Neural progenitor cell (in vitro differentiated cells): ENCODE measurements around the gene DDIAS. TPM values are rescaled to one million over a fixed set of nuclear protein-coding genes. Genes with fewer than 3 reads are reported as not detected.

Source experiments
- DNase-seq: peaks from one replicate; pipeline ENCODE4 v3.0.0-alpha.2; 2016; ENCODE audit warnings: low spot score
- H2AFZ ChIP-seq: fragments of 200-600 bp; sonication (generic); replicated peaks from 2 replicates; pipeline ENCODE4 v1.6.1; 2016; ENCODE audit warnings: antibody characterized with exemption
- H3F3A ChIP-seq: fragments of 200-600 bp; sonication (generic); 2 replicates; pipeline ENCODE4 v1.6.1; 2016; ENCODE audit warnings: antibody characterized with exemption, low read depth
- H3K27ac ChIP-seq: fragments of 200-600 bp; sonication (generic); 2 replicates; pipeline ENCODE4 v1.5.1; 2016; ENCODE audit warnings: mild to moderate bottlenecking
- H3K27me3 ChIP-seq: fragments of 200-600 bp; sonication (generic); 2 replicates; pipeline ENCODE4 v1.6.1; 2016; ENCODE audit warnings: mild to moderate bottlenecking, moderate library complexity
- H3K36me3 ChIP-seq: fragments of 200-600 bp; sonication (generic); 2 replicates; pipeline ENCODE4 v1.5.1; 2016
- H3K4me1 ChIP-seq: fragments of 200-600 bp; sonication (generic); 2 replicates; pipeline ENCODE4 v1.6.1; 2016; ENCODE audit warnings: mixed run types
- H3K4me2 ChIP-seq: fragments of 200-600 bp; sonication (generic); 2 replicates; pipeline ENCODE4 v1.6.1; 2016
- H3K4me3 ChIP-seq: fragments of 200-600 bp; sonication (generic); 2 replicates; pipeline ENCODE4 v1.5.1; 2016
- H3K79me2 ChIP-seq: fragments of 200-600 bp; sonication (generic); 2 replicates; pipeline ENCODE4 v1.6.1; 2016; ENCODE audit warnings: low read depth
- H3K9ac ChIP-seq: fragments of 200-600 bp; sonication (generic); 2 replicates; pipeline ENCODE4 v1.6.1; 2016
- H3K9me3 ChIP-seq: fragments of 200-600 bp; sonication (generic); 2 replicates; pipeline ENCODE4 v1.5.1; 2016; ENCODE audit warnings: low read depth
- H4K20me1 ChIP-seq: fragments of 200-600 bp; sonication (generic); 2 replicates; pipeline ENCODE4 v1.6.1; 2016; ENCODE audit warnings: low read depth
- H3K27ac Mint-ChIP-seq: 3 replicates; pipeline ENCODE4 v1.8.0; 2021; ENCODE audit warnings: mixed read lengths
- H3K27me3 Mint-ChIP-seq: 2 replicates; pipeline ENCODE4 v1.8.0; 2022; ENCODE audit warnings: low read depth, mild to moderate bottlenecking, inconsistent platforms, moderate library complexity, mixed read lengths; ENCODE audit not compliant: insufficient read depth
- H3K36me3 Mint-ChIP-seq: 3 replicates; pipeline ENCODE4 v1.8.0; 2021; ENCODE audit warnings: mixed read lengths
- H3K4me1 Mint-ChIP-seq: 3 replicates; pipeline ENCODE4 v1.8.0; 2021; ENCODE audit warnings: mixed read lengths
- H3K4me3 Mint-ChIP-seq: 3 replicates; pipeline ENCODE4 v1.8.0; 2021; ENCODE audit warnings: mild to moderate bottlenecking, moderate library complexity, mixed read lengths
- H3K9me3 Mint-ChIP-seq: 3 replicates; pipeline ENCODE4 v1.8.0; 2020; ENCODE audit warnings: mixed read lengths
- EZH2 ChIP-seq: fragments of 200-600 bp; sonication (generic); IDR thresholded peaks from 2 replicates; pipeline ENCODE4 v1.6.1; 2017; ENCODE audit warnings: antibody characterized with exemption, mild to moderate bottlenecking, moderate library complexity
- EZH2phosphoT487 ChIP-seq: fragments of 200-600 bp; sonication (generic); IDR thresholded peaks from 2 replicates; pipeline ENCODE4 v1.6.1; 2017; ENCODE audit warnings: antibody characterized with exemption
- total RNA-seq: library from RNA; depleted of rRNA; stranded (reverse); fragments of >200 nt; gene quantifications from 2 replicates; pipeline ENCODE4 v1.2.3, GENCODE V29; 2015; ENCODE audit warnings: low replicate concordance
- TF ChIP-seq, protein P1 (sequence below): fragments of 200-600 bp; sonication (generic); IDR thresholded peaks from 2 replicates; pipeline ENCODE4 v1.5.1; 2017; ENCODE audit warnings: antibody characterized with exemption, mild to moderate bottlenecking

DDIAS gene
- total RNA-seq, 1 donor from 2014 or later = 47.7 TPM

- Histone ChIP-seq H3K27ac (no peak overlapping the region), H3K4me1 (peaks cover 19% of the 10 kb centered on the region), H3F3A (peaks cover 17% of the 10 kb centered on the region), H3K27me3 (no peaks in the 10 kb centered on the region), H2AFZ (no peak overlapping the region), H4K20me1 (no peaks in the 10 kb centered on the region), H3K9ac (no peak overlapping the region), H3K4me3 (no peak overlapping the region), H3K4me2 (no peak overlapping the region), H3K36me3 (no peaks in the 10 kb centered on the region), H3K9me3 (no peaks in the 10 kb centered on the region), H3K79me2 (peaks cover 86% of the 10 kb centered on the region)
- H3K27ac Mint-ChIP-seq = no peak overlapping the region
- peaks cover 7% of the 10 kb centered on the region for H3K9me3 Mint-ChIP-seq
- H3K36me3 Mint-ChIP-seq = peaks cover 10% of the 10 kb centered on the region
- peaks cover 10% of the 10 kb centered on the region for H3K4me1 Mint-ChIP-seq
- DNase-seq = no peak
- no peak overlapping the region for H3K4me3 Mint-ChIP-seq
- TF ChIP-seq EZH2 = no peak
- no peak for TF ChIP-seq EZH2phosphoT487
- TF ChIP-seq, protein P1, sequence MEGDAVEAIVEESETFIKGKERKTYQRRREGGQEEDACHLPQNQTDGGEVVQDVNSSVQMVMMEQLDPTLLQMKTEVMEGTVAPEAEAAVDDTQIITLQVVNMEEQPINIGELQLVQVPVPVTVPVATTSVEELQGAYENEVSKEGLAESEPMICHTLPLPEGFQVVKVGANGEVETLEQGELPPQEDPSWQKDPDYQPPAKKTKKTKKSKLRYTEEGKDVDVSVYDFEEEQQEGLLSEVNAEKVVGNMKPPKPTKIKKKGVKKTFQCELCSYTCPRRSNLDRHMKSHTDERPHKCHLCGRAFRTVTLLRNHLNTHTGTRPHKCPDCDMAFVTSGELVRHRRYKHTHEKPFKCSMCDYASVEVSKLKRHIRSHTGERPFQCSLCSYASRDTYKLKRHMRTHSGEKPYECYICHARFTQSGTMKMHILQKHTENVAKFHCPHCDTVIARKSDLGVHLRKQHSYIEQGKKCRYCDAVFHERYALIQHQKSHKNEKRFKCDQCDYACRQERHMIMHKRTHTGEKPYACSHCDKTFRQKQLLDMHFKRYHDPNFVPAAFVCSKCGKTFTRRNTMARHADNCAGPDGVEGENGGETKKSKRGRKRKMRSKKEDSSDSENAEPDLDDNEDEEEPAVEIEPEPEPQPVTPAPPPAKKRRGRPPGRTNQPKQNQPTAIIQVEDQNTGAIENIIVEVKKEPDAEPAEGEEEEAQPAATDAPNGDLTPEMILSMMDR = no peak
- H3K27me3 Mint-ChIP-seq = peaks cover 2% of the 10 kb centered on the region
These were observed 5.4 kb downstream of the DDIAS start for GRCh38 chr11:82906931-82907330.

DNA sequence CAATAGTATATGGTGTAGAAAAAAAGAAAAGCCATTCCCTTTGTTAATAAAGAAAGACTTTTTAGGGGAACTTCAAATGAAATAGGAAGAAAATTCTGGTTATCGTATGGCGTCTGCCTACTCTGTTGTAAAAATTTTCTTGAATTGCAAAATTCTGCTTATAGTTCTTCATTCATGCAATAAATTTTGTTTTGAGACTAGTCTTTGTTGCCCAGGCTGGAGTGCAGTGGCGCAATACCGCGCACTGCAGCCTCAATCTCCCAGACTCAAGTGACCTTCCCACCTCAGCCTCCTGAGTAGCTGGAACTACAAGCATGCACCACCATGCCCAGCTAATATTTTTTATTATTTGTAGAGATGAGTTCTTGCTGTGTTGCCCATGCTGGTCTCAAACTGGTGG, 5.8 kb downstream of the DDIAS start:
- Histone ChIP-seq H3K36me3 (no peaks in the 10 kb centered on the region), H3K4me2 (no peak overlapping the region), H4K20me1 (no peaks in the 10 kb centered on the region), H3K27ac (no peak overlapping the region), H3K79me2 (peaks cover 86% of the 10 kb centered on the region), H3K4me1 (peaks cover 17% of the 10 kb centered on the region), H3F3A (peaks cover 17% of the 10 kb centered on the region), H3K4me3 (no peak overlapping the region), H2AFZ (no peak overlapping the region), H3K27me3 (no peaks in the 10 kb centered on the region), H3K9me3 (no peaks in the 10 kb centered on the region), H3K9ac (no peak overlapping the region)
- H3K36me3 Mint-ChIP-seq = peaks cover 11% of the 10 kb centered on the region
- TF ChIP-seq EZH2phosphoT487 (no peak), EZH2 (no peak)
- TF ChIP-seq, protein P1 = no peak
- H3K27ac Mint-ChIP-seq = no peak overlapping the region
- DNase-seq = no peak
- peaks cover 8% of the 10 kb centered on the region for H3K9me3 Mint-ChIP-seq
- H3K4me1 Mint-ChIP-seq = peaks cover 6% of the 10 kb centered on the region
- peaks cover 1% of the 10 kb centered on the region for H3K27me3 Mint-ChIP-seq
- H3K4me3 Mint-ChIP-seq = no peak overlapping the region

GRCh38 chr11:82908311-82908710, 6.8 kb downstream of the DDIAS start:
- no peak overlapping the region for H3K4me3 ChIP-seq
- H3K4me1 ChIP-seq = peaks cover 12% of the 10 kb centered on the region
- H3K27ac ChIP-seq = no peak overlapping the region
- H3K4me1 Mint-ChIP-seq = no peaks in the 10 kb centered on the region
- no peak for TF ChIP-seq EZH2
- TF ChIP-seq, protein P1 = no peak
- no peak for TF ChIP-seq EZH2phosphoT487
- DNase-seq = no peak
- peaks cover 76% of the 10 kb centered on the region for H3K79me2 ChIP-seq
- H3K9ac ChIP-seq = no peak overlapping the region
- H3K9me3 Mint-ChIP-seq = peaks cover 8% of the 10 kb centered on the region
- no peaks in the 10 kb centered on the region for H3K27me3 ChIP-seq
- H3K36me3 Mint-ChIP-seq = peaks cover 16% of the 10 kb centered on the region
- no peaks in the 10 kb centered on the region for H3K9me3 ChIP-seq
- no peaks in the 10 kb centered on the region for H4K20me1 ChIP-seq
- no peak overlapping the region for H3K4me2 ChIP-seq
- no peaks in the 10 kb centered on the region for H3K36me3 ChIP-seq
- no peak overlapping the region for H2AFZ ChIP-seq
- H3K4me3 Mint-ChIP-seq = no peak overlapping the region
- H3K27ac Mint-ChIP-seq = no peak overlapping the region
- H3K27me3 Mint-ChIP-seq = no peaks in the 10 kb centered on the region
- H3F3A ChIP-seq = peaks cover 17% of the 10 kb centered on the region
